Neural progenitor cell (in vitro differentiated cells): ENCODE results near the gene GPRIN3. TPM values are rescaled to one million over a fixed set of nuclear protein-coding genes. Genes with fewer than 3 reads are reported as not detected.

Experiments used
- DNase-seq: peaks from one replicate; pipeline ENCODE4 v3.0.0-alpha.2; 2016; ENCODE audit warnings: low spot score
- H2AFZ ChIP-seq: fragments of 200-600 bp; sonication (generic); replicated peaks from 2 replicates; pipeline ENCODE4 v1.6.1; 2016; ENCODE audit warnings: antibody characterized with exemption
- H3F3A ChIP-seq: fragments of 200-600 bp; sonication (generic); 2 replicates; pipeline ENCODE4 v1.6.1; 2016; ENCODE audit warnings: antibody characterized with exemption, low read depth
- H3K27ac ChIP-seq: fragments of 200-600 bp; sonication (generic); 2 replicates; pipeline ENCODE4 v1.5.1; 2016; ENCODE audit warnings: mild to moderate bottlenecking
- H3K27me3 ChIP-seq: fragments of 200-600 bp; sonication (generic); 2 replicates; pipeline ENCODE4 v1.6.1; 2016; ENCODE audit warnings: mild to moderate bottlenecking, moderate library complexity
- H3K36me3 ChIP-seq: fragments of 200-600 bp; sonication (generic); 2 replicates; pipeline ENCODE4 v1.5.1; 2016
- H3K4me1 ChIP-seq: fragments of 200-600 bp; sonication (generic); 2 replicates; pipeline ENCODE4 v1.6.1; 2016; ENCODE audit warnings: mixed run types
- H3K4me2 ChIP-seq: fragments of 200-600 bp; sonication (generic); 2 replicates; pipeline ENCODE4 v1.6.1; 2016
- H3K4me3 ChIP-seq: fragments of 200-600 bp; sonication (generic); 2 replicates; pipeline ENCODE4 v1.5.1; 2016
- H3K79me2 ChIP-seq: fragments of 200-600 bp; sonication (generic); 2 replicates; pipeline ENCODE4 v1.6.1; 2016; ENCODE audit warnings: low read depth
- H3K9ac ChIP-seq: fragments of 200-600 bp; sonication (generic); 2 replicates; pipeline ENCODE4 v1.6.1; 2016
- H3K9me3 ChIP-seq: fragments of 200-600 bp; sonication (generic); 2 replicates; pipeline ENCODE4 v1.5.1; 2016; ENCODE audit warnings: low read depth
- H4K20me1 ChIP-seq: fragments of 200-600 bp; sonication (generic); 2 replicates; pipeline ENCODE4 v1.6.1; 2016; ENCODE audit warnings: low read depth
- H3K27ac Mint-ChIP-seq: 3 replicates; pipeline ENCODE4 v1.8.0; 2021; ENCODE audit warnings: mixed read lengths
- H3K27me3 Mint-ChIP-seq: 2 replicates; pipeline ENCODE4 v1.8.0; 2022; ENCODE audit warnings: low read depth, mild to moderate bottlenecking, inconsistent platforms, moderate library complexity, mixed read lengths; ENCODE audit not compliant: insufficient read depth
- H3K36me3 Mint-ChIP-seq: 3 replicates; pipeline ENCODE4 v1.8.0; 2021; ENCODE audit warnings: mixed read lengths
- H3K4me1 Mint-ChIP-seq: 3 replicates; pipeline ENCODE4 v1.8.0; 2021; ENCODE audit warnings: mixed read lengths
- H3K4me3 Mint-ChIP-seq: 3 replicates; pipeline ENCODE4 v1.8.0; 2021; ENCODE audit warnings: mild to moderate bottlenecking, moderate library complexity, mixed read lengths
- H3K9me3 Mint-ChIP-seq: 3 replicates; pipeline ENCODE4 v1.8.0; 2020; ENCODE audit warnings: mixed read lengths
- CTCF ChIP-seq: fragments of 200-600 bp; sonication (generic); IDR thresholded peaks from 2 replicates; pipeline ENCODE4 v1.5.1; 2017; ENCODE audit warnings: antibody characterized with exemption, mild to moderate bottlenecking
- EZH2 ChIP-seq: fragments of 200-600 bp; sonication (generic); IDR thresholded peaks from 2 replicates; pipeline ENCODE4 v1.6.1; 2017; ENCODE audit warnings: antibody characterized with exemption, mild to moderate bottlenecking, moderate library complexity
- EZH2phosphoT487 ChIP-seq: fragments of 200-600 bp; sonication (generic); IDR thresholded peaks from 2 replicates; pipeline ENCODE4 v1.6.1; 2017; ENCODE audit warnings: antibody characterized with exemption
- total RNA-seq: library from RNA; depleted of rRNA; stranded (reverse); fragments of >200 nt; gene quantifications from 2 replicates; pipeline ENCODE4 v1.2.3, GENCODE V29; 2015; ENCODE audit warnings: low replicate concordance

The GPRIN3 gene
- total RNA-seq, 1 donor from 2014 or later: 0.15 TPM

- no peaks in the 10 kb centered on the region for H3K4me1 ChIP-seq
- H3K36me3 ChIP-seq: no peaks in the 10 kb centered on the region
- H3K4me3 ChIP-seq: no peak overlapping the region
- peak overlapping the region; percentile 23 for H2AFZ ChIP-seq
- no peaks in the 10 kb centered on the region for H3K27me3 ChIP-seq
- H3K4me1 Mint-ChIP-seq: no peaks in the 10 kb centered on the region
- H3K27ac ChIP-seq: no peak overlapping the region
- H3K36me3 Mint-ChIP-seq: no peaks in the 10 kb centered on the region
- TF ChIP-seq EZH2 (no peak), EZH2phosphoT487 (no peak), CTCF (no peak)
- H3K79me2 ChIP-seq: no peaks in the 10 kb centered on the region
- H3K4me3 Mint-ChIP-seq: no peak overlapping the region
- peaks cover 3% of the 10 kb centered on the region for H3K27me3 Mint-ChIP-seq
- no peaks in the 10 kb centered on the region for H3K9me3 Mint-ChIP-seq
- DNase-seq: no peak
- no peaks in the 10 kb centered on the region for H4K20me1 ChIP-seq
- H3K27ac Mint-ChIP-seq: no peak overlapping the region
- no peaks in the 10 kb centered on the region for H3F3A ChIP-seq
- H3K9me3 ChIP-seq: no peaks in the 10 kb centered on the region
- H3K4me2 ChIP-seq: no peak overlapping the region
- no peak overlapping the region for H3K9ac ChIP-seq
Observed at GRCh38 chr4:89242216-89242615, 65.4 kb downstream of the GPRIN3 start.

GRCh38 chr4:89230271-89230670, 77.3 kb downstream of the GPRIN3 start:
- Histone ChIP-seq H3K9me3 (no peaks in the 10 kb centered on the region), H3K4me1 (no peaks in the 10 kb centered on the region), H3K27me3 (no peaks in the 10 kb centered on the region), H4K20me1 (no peaks in the 10 kb centered on the region), H3K79me2 (no peaks in the 10 kb centered on the region), H3K4me2 (no peak overlapping the region), H2AFZ (no peak overlapping the region), H3K27ac (no peak overlapping the region), H3K4me3 (no peak overlapping the region), H3K9ac (no peak overlapping the region), H3K36me3 (no peaks in the 10 kb centered on the region), H3F3A (no peaks in the 10 kb centered on the region)
- peaks cover 1% of the 10 kb centered on the region for H3K27me3 Mint-ChIP-seq
- TF ChIP-seq CTCF (no peak), EZH2phosphoT487 (no peak), EZH2 (no peak)
- DNase-seq: no peak
- H3K4me3 Mint-ChIP-seq: no peak overlapping the region
- H3K9me3 Mint-ChIP-seq: peaks cover 8% of the 10 kb centered on the region
- H3K4me1 Mint-ChIP-seq: peaks cover 4% of the 10 kb centered on the region
- H3K27ac Mint-ChIP-seq: no peak overlapping the region
- H3K36me3 Mint-ChIP-seq: no peaks in the 10 kb centered on the region

GRCh38 chr4:89226665-89227574, 80.7 kb downstream of the GPRIN3 start:
- H4K20me1 ChIP-seq: no peaks in the 10 kb centered on the region
- Mint-ChIP-seq H3K27me3 (peaks cover 4% of the 10 kb centered on the region), H3K9me3 (peaks cover 4% of the 10 kb centered on the region), H3K27ac (no peak overlapping the region), H3K4me3 (no peak overlapping the region), H3K4me1 (peaks cover 4% of the 10 kb centered on the region), H3K36me3 (no peaks in the 10 kb centered on the region)
- peak overlapping the region; percentile 68 for H2AFZ ChIP-seq
- no peak overlapping the region for H3K27ac ChIP-seq
- peak; percentile 86 for DNase-seq
- H3K79me2 ChIP-seq: no peaks in the 10 kb centered on the region
- H3K27me3 ChIP-seq: no peaks in the 10 kb centered on the region
- no peaks in the 10 kb centered on the region for H3K9me3 ChIP-seq
- H3K4me3 ChIP-seq: no peak overlapping the region
- no peaks in the 10 kb centered on the region for H3F3A ChIP-seq
- no peak overlapping the region for H3K4me2 ChIP-seq
- no peaks in the 10 kb centered on the region for H3K36me3 ChIP-seq
- no peak overlapping the region for H3K9ac ChIP-seq
- H3K4me1 ChIP-seq: peaks cover 3% of the 10 kb centered on the region
- TF ChIP-seq CTCF (peak; percentile 82), EZH2phosphoT487 (no peak)
